Activated B cell treated with CpG ODN at 0.5 μM for 24 hours (primary cell): ENCODE measurements around the gene CCDC61. TPM values are rescaled to one million over a fixed set of nuclear protein-coding genes. Genes with fewer than 3 reads are reported as not detected.

Experiments used
- ATAC-seq: fragments of 200-7000 bp; cut with Tn5 transposase; one replicate; pipeline ENCODE4 v1.10.0; 2021; ENCODE audit warnings: low read depth, mild to moderate bottlenecking, moderate library complexity
- CTCF ChIA-PET: fragments of 350-600 bp; sonication (Branson Sonifier 250); formaldehyde crosslinking; loops from one replicate; lab custom pipeline; 2021; ENCODE audit warnings: antibody characterized with exemption; lab: Charles Lee
- POLR2A ChIA-PET: fragments of 350-600 bp; sonication (Branson Sonifier 250); formaldehyde crosslinking; loops from one replicate; lab custom pipeline; 2021; ENCODE audit warnings: antibody characterized with exemption; lab: Charles Lee
- DNase-seq: peaks from one replicate; pipeline ENCODE4 v3.0.0; 2022
- H3K27ac Mint-ChIP-seq: one replicate; pipeline ENCODE4 v1.8.0; 2020; ENCODE audit warnings: mixed read lengths
- H3K27me3 Mint-ChIP-seq: one replicate; pipeline ENCODE4 v1.8.0; 2021; ENCODE audit warnings: mixed read lengths
- H3K36me3 Mint-ChIP-seq: one replicate; pipeline ENCODE4 v1.8.0; 2021; ENCODE audit warnings: low read depth, mixed read lengths
- H3K4me1 Mint-ChIP-seq: one replicate; pipeline ENCODE4 v1.8.0; 2021; ENCODE audit warnings: mixed read lengths
- H3K4me3 Mint-ChIP-seq: one replicate; pipeline ENCODE4 v1.8.0; 2020; ENCODE audit warnings: mild to moderate bottlenecking, mixed read lengths
- H3K9me3 Mint-ChIP-seq: one replicate; pipeline ENCODE4 v1.8.0; 2020; ENCODE audit warnings: mixed read lengths
- CTCF ChIP-seq: fragments of 200-600 bp; IDR thresholded peaks from one replicate; pipeline ENCODE4 v1.8.0; 2022; ENCODE audit warnings: antibody characterized with exemption, mild to moderate bottlenecking
- intact Hi-C: fragments of 100-400 bp; cut with micrococcal nuclease; formaldehyde crosslinking; loops from one replicate; pipeline ENCODE4 v1.15.1; 2024
- total RNA-seq: library from RNA; stranded (reverse); gene quantifications from 2 replicates; pipeline ENCODE4 v1.2.3, GENCODE V29; 2022

The CCDC61 gene
- total RNA-seq, 1 donor from 2014 or later: 24.9 TPM

GRCh38 chr19:46033401-46033800 is 38.1 kb downstream of the CCDC61 start:
- ChIA-PET POLR2A (no interaction called here), CTCF (no interaction called here)
- Mint-ChIP-seq H3K36me3 (no peaks in the 10 kb centered on the region), H3K4me3 (no peak overlapping the region), H3K27me3 (peaks cover 11% of the 10 kb centered on the region), H3K27ac (no peak overlapping the region), H3K4me1 (peaks cover 3% of the 10 kb centered on the region), H3K9me3 (no peaks in the 10 kb centered on the region)
- TF ChIP-seq CTCF: no peak
- ATAC-seq (no peak), DNase-seq (no peak)
- intact Hi-C loops: no loop called here

GRCh38 chr19:46035546-46035945 is 40.3 kb downstream of the CCDC61 start:
- H3K27me3 Mint-ChIP-seq: peaks cover 17% of the 10 kb centered on the region
- H3K27ac Mint-ChIP-seq: no peak overlapping the region
- no peak overlapping the region for H3K4me3 Mint-ChIP-seq
- no peak for ATAC-seq
- intact Hi-C loops: no loop called here
- H3K4me1 Mint-ChIP-seq: no peaks in the 10 kb centered on the region
- DNase-seq: no peak
- H3K9me3 Mint-ChIP-seq: no peaks in the 10 kb centered on the region
- ChIA-PET POLR2A (no interaction called here), CTCF (no interaction called here)
- no peak for TF ChIP-seq CTCF
- H3K36me3 Mint-ChIP-seq: no peaks in the 10 kb centered on the region

GRCh38 chr19:46035986-46036743 is 40.9 kb downstream of the CCDC61 start:
- Mint-ChIP-seq H3K27ac (no peak overlapping the region), H3K36me3 (no peaks in the 10 kb centered on the region), H3K9me3 (no peaks in the 10 kb centered on the region), H3K27me3 (peaks cover 23% of the 10 kb centered on the region), H3K4me1 (no peaks in the 10 kb centered on the region), H3K4me3 (no peak overlapping the region)
- CTCF ChIA-PET: interaction anchor here (1.2 kb wide), 1 partner anchor 8 kb away, joined by 3 read pairs; no protein-coding TSS in a partner anchor
- TF ChIP-seq CTCF: no peak
- ATAC-seq (no peak), DNase-seq (no peak)
- intact Hi-C loops: no loop called here
- POLR2A ChIA-PET: no interaction called here

- Mint-ChIP-seq H3K9me3 (no peaks in the 10 kb centered on the region), H3K27ac (no peak overlapping the region), H3K4me1 (no peaks in the 10 kb centered on the region), H3K4me3 (no peak overlapping the region), H3K27me3 (peaks cover 25% of the 10 kb centered on the region), H3K36me3 (no peaks in the 10 kb centered on the region)
- ATAC-seq: no peak
- no peak for TF ChIP-seq CTCF
- intact Hi-C loops: no loop called here
- CTCF ChIA-PET: interaction anchor here (0.7 to 1.2 kb wide), 2 partner anchors 9 to 10 kb away, joined by 3 read pairs; no protein-coding TSS in a partner anchor
- DNase-seq: no peak
- POLR2A ChIA-PET: no interaction called here
Observed at GRCh38 chr19:46036744-46037128, 41.5 kb downstream of the CCDC61 start.

- Mint-ChIP-seq H3K27ac (no peak overlapping the region), H3K4me1 (no peaks in the 10 kb centered on the region), H3K36me3 (no peaks in the 10 kb centered on the region), H3K27me3 (peaks cover 42% of the 10 kb centered on the region), H3K4me3 (no peak overlapping the region), H3K9me3 (no peaks in the 10 kb centered on the region)
- POLR2A ChIA-PET: no interaction called here
- intact Hi-C loops: no loop called here
- CTCF ChIA-PET: no interaction called here
- DNase-seq (no peak), ATAC-seq (no peak)
- no peak for TF ChIP-seq CTCF
Observed at GRCh38 chr19:46040125-46040524, 44.9 kb downstream of the CCDC61 start.
